IPS-18c (cell line): Measurements from ENCODE around the gene VPS51.
A peak's percentile ranks its signal among the peaks of the same experiment; 100 is the strongest.

Experiments
- H3K4me3 ChIP-seq: 2 replicates; pipeline ENCODE4 v1.7.0; 2013; ENCODE audit warnings: low read depth, mild to moderate bottlenecking, low read length, moderate library complexity; ENCODE audit not compliant: insufficient read depth
- H3K9me3 ChIP-seq: one replicate; pipeline ENCODE4 v1.6.1; 2013; ENCODE audit warnings: mild to moderate bottlenecking, low read length, moderate library complexity; ENCODE audit not compliant: control insufficient read depth, insufficient read depth

VPS51 gene

GRCh38 chr11:65066805-65067291 is 29.2 kb upstream of the VPS51 start:
- Histone ChIP-seq H3K4me3 (no peak overlapping the region), H3K9me3 (no peaks in the 10 kb centered on the region)

DNA sequence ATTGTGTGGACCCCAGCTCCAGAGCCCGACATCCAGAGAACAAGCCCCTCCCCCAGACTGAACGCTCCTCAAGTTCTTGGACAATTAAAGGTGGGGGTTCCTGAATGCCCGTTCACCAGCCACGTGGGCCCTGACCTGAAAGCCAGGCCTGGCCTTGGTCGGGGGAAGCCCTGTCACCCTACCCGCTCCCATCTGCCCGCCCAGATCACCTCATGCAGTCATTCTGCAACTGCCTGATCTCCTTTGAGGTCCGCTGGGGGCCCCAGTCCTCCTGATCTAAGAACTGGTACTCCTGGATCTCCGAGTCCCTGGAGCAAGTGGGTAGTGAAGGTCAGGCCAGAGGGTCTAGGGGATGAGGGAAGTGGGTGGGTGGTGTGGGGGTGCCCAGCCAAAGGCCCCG is 28.6 kb upstream of the VPS51 start:
- Histone ChIP-seq H3K4me3 (no peak overlapping the region), H3K9me3 (no peaks in the 10 kb centered on the region)

GRCh38 chr11:65069217-65069616 is 26.8 kb upstream of the VPS51 start:
- Histone ChIP-seq H3K4me3 (no peak overlapping the region), H3K9me3 (no peaks in the 10 kb centered on the region)

DNA sequence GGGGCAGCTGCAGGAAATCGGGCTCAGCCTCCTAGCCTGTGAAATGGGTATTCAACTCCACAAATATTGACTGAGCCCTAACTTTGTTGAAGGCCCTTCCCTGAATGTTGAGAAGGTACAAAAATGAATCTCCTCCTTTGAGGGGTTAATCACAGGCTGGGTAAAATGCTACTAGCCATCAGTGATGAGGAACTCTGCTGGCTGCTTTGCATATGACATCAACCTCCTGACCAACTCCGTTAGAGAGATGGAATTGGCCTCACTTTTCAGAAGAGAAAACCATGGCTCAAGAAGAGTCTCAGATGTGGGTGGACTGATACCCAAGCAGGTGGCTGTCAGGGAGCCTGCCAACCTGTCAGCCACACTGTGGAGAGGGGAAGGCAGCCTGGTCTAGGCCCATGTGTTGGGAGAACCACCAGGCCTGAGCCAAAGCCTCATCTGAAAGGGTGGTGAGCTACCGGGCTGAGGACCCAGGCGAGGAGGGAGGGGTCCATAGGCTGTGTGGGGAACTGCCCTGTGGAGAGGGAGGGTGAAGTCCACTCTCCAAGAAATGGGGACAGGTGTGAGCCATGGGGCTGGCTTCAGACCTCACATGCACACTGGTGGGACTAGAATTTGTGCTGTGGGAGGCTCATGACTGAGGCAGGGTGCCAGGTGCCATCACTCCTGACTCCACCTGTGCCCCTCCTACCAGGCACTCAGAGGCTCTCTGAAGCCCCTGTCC is 23.9 kb upstream of the VPS51 start:
- Histone ChIP-seq H3K4me3 (no peak overlapping the region), H3K9me3 (no peaks in the 10 kb centered on the region)

DNA sequence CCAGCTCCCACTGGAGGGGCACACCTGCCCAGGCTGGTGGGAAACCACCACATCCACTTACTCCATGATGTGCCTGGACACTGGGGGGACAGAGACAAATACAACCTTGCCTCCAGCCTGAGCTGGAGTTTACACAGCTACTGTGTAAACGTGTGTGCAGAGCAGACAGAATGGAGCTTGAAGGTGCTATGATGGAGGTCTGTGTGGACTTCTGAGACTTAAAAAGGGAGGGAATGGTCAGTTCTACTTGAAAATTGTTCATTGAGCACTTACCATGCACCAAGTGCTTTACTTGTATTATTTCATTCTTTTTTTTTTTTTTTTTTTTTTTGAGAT is 23.4 kb upstream of the VPS51 start:
- H3K9me3 ChIP-seq: no peaks in the 10 kb centered on the region
- H3K4me3 ChIP-seq: no peak overlapping the region

DNA sequence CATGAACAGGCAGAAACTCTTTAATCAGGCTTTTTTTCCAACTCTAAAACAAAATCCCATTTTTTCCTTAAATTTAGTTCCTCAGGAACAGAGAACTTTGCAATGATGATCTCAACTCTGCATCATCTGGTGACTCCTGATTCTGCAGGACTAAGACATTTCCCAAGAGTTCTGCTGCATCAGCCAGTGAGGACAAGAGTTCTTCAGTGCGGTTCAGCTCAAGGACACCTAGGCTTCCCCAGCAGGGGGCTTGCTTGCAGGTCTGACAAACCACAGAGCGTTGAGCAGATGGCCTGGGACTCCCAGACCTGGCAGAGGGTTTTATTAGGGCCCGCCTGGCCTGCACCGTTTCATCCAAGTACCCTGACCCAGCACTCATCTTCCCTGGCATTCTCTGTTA is 18.6 kb upstream of the VPS51 start:
- no peak overlapping the region for H3K4me3 ChIP-seq
- no peaks in the 10 kb centered on the region for H3K9me3 ChIP-seq

DNA sequence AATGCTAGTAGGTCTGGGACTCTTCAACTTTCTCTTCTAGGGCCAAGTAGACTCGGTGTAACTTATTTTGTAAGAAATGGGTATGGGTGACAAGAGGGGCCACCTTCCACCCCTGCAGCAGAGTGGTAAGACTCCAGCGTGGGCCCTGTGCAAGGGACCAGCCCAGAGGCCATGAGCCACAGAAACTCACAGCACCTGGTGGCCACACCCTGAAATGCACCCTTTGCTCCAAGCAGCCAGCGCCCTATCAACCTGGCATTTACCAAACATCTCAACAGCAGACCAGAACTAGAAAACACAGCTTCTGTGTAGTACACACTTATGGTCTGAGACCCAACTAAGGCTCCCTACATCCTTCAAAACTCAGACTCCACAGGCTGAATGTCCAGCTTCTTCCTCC is 17.9 kb upstream of the VPS51 start:
- no peaks in the 10 kb centered on the region for H3K9me3 ChIP-seq
- no peak overlapping the region for H3K4me3 ChIP-seq

DNA sequence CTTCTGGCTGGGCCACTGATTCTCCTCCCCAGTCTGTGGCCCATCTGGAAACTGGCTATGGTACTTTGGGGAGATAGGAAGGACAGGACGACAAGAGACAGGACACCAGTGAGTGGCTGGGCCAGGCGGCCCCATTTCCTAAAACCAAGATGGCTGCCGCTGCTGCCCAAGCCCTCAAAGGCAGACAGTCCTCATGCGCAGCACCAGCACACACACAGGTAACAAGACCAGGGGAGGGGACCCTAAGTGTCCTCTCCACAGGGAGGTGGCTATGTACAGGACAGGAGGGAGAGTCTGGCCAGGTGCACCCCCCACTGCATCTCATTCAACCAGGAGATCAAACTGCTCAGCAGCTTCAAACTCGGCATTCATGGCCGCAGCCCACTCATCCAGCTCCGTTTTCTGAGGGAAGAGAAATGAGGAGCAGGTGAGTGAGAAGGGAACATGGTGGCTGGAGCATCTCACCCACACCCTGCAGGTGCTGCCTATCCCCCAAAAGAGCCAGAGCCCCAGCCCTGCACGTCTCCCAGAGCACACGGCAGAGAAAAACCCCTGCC is 17.1 kb upstream of the VPS51 start:
- Histone ChIP-seq H3K9me3 (no peaks in the 10 kb centered on the region), H3K4me3 (no peak overlapping the region)

DNA sequence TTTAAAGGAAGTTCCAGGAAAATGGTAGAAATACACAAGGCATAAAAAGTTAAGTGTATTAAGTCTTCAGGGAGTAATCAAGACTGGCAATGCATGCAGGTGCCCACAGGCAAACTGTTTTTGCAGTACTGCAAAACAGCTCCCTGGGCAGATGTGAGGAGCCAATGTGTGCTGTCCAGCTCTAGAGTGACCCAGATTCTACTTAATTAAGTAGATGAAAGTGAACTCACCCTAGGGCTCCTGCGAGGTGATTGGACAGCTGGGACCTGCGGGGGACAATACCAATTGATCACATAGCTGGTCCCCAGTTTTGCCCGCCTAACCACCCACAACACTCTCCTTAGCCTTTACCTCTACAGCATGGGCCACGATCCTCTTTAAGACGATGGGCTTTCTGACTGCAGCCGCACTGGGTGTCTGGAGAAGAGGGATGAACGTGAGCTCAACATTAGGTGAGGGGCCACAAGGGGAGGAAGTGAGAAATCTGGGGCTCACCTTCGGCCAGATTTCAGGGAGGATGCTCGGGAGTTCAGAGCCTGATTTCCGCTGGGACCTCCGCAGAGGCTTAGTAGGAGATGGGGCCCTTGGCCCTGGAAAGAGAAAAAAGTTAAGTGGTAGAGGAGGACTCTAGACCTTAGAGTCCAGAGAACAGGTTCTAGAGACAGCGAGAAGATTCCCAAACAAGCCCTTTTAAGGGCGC is 12.7 kb upstream of the VPS51 start:
- Histone ChIP-seq H3K4me3 (peak overlapping the region; percentile 99), H3K9me3 (no peaks in the 10 kb centered on the region)

- Histone ChIP-seq H3K4me3 (peak within 1 kb of the TSS; percentile 99), H3K9me3 (no peaks in the 10 kb centered on the region)
Observed at GRCh38 chr11:65083834-65084597, 12.0 kb upstream of the VPS51 start, which contains the start of the genes CDCA5 and ZFPL1. CDCA5 (minus strand) TSS chr11:65084040; CDS start chr11:65083978, 62 bp downstream. ZFPL1 (plus strand) TSS chr11:65084222; CDS start chr11:65084699, 477 bp downstream.

DNA sequence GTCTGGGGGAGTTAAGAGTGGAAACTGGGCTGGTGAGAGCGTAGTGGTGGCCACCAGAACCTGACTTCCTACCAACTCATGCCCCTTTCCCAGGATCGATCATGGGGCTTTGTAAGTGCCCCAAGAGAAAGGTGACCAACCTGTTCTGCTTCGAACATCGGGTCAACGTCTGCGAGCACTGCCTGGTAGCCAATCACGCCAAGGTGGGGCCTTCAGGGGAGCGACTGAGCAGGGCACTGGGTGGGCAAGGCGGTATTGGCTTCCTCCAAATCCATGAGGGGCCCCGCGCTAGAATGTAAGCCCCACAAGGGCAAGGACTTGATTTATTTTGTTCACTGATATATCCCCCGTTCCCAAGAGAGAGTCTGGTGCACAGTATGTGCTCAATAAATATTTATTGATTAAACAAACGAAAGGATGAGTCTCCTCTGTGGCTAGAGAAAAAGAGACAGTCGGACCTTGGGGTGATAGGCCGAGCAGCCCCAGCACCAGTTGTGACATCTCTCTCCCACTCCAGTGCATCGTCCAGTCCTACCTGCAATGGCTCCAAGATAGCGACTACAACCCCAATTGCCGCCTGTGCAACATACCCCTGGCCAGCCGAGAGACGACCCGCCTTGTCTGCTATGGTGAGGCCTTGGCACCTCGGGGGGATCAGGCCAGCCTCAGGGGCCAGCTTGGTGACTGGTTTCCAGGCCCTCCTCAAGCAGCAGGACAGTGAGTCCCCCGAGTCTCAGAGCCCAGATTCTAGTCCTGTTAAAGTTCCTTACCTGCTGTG is 11.2 kb upstream of the VPS51 start:
- no peaks in the 10 kb centered on the region for H3K9me3 ChIP-seq
- H3K4me3 ChIP-seq: peak overlapping the region; percentile 99

GRCh38 chr11:65085446-65085845 is 10.6 kb upstream of the VPS51 start:
- no peak overlapping the region for H3K4me3 ChIP-seq
- H3K9me3 ChIP-seq: no peaks in the 10 kb centered on the region

DNA sequence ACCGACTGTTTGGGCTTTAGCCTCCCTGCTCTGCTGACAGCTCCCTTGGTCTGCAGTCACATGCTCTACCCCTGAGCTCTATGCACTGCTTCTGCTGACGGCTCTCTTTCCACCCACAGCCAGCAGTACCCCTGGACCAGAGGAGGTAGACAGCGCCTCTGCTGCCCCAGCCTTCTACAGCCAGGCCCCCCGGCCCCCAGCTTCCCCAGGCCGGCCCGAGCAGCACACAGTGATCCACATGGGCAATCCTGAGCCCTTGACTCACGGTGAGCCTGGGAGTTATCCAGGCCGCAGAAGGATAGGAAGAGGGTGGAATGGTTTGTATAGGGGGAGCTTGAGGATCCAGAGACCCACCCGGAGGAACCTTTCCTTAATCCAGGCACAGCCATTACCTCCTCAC is 9.2 kb upstream of the VPS51 start:
- no peaks in the 10 kb centered on the region for H3K9me3 ChIP-seq
- no peak overlapping the region for H3K4me3 ChIP-seq

DNA sequence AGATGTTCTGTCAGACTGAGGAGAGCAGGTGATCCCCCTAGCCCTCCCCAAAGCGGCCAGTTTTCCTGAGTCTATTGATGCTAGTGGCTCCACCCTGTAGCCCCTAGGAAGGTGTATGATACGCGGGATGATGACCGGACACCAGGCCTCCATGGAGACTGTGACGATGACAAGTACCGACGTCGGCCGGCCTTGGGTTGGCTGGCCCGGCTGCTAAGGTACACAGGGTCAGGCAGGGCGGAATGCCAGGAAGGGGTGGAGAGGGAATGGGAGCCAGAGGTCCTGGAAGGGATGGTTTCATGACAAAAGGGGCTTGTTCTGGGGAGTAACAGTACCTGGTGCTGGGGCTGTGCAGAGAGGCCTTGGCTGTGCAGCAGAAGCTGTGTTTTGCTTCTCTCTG is 8.8 kb upstream of the VPS51 start:
- no peak overlapping the region for H3K4me3 ChIP-seq

DNA sequence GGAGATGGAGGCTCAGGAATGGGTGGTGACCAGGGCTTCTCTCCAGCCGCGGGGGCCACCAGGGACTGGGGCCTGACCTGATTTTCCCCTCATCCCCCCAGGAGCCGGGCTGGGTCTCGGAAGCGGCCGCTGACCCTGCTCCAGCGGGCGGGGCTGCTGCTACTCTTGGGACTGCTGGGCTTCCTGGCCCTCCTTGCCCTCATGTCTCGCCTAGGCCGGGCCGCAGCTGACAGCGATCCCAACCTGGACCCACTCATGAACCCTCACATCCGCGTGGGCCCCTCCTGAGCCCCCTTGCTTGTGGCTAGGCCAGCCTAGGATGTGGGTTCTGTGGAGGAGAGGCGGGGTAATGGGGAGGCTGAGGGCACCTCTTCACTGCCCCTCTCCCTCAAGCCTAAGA is 8.2 kb upstream of the VPS51 start:
- H3K4me3 ChIP-seq: no peak overlapping the region
- H3K9me3 ChIP-seq: no peaks in the 10 kb centered on the region

More for the DNA sequence above, 8.8 kb upstream of the VPS51 start:
- H3K9me3 ChIP-seq: no peaks in the 10 kb centered on the region

DNA sequence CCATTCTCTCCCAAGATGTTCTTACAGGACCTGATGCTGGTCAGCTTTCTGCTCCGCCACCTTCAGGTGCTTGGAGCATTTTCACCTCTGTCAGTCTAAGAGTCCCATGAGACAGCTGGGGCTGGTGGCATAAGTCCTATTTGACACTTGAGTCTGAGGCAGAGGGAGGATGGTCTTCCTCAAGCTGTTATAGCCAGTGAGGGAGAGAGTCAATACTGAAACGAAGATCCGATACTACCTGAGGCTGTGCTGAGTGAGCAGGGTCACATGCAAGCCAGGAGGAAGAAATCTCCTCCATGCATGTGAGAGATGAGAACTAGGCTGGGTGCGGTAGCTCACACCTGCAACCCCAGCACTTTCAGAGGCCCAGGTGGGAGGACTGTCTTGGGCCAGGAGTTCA is 6.4 kb upstream of the VPS51 start:
- Histone ChIP-seq H3K4me3 (no peak overlapping the region), H3K9me3 (no peaks in the 10 kb centered on the region)

GRCh38 chr11:65090628-65091027 is 5.4 kb upstream of the VPS51 start:
- no peaks in the 10 kb centered on the region for H3K9me3 ChIP-seq
- H3K4me3 ChIP-seq: no peak overlapping the region
